Fibroblast of lung (primary cell): Measurements from ENCODE around the gene INO80E.

Experiments
- EZH2 ChIP-seq: IDR thresholded peaks from 2 replicates; pipeline ENCODE4 v1.5.1; 2012; ENCODE audit warnings: low read length, control low read depth, mild to moderate bottlenecking; ENCODE audit errors: missing control alignments
- TF ChIP-seq, protein P1 (sequence below), 2 donors: IDR thresholded peaks in 1 of 2; conservative IDR thresholded peaks in 1 of 2; 1 replicate in 1 of 2; 2 replicates in 1 of 2; pipeline ENCODE4 v1.5.1; 2011 to 2012; ENCODE audit warnings: low read length in 2 of 2, control low read depth in 1 of 2, inconsistent platforms in 1 of 2, low read depth in 1 of 2, mild to moderate bottlenecking in 1 of 2

DNA sequence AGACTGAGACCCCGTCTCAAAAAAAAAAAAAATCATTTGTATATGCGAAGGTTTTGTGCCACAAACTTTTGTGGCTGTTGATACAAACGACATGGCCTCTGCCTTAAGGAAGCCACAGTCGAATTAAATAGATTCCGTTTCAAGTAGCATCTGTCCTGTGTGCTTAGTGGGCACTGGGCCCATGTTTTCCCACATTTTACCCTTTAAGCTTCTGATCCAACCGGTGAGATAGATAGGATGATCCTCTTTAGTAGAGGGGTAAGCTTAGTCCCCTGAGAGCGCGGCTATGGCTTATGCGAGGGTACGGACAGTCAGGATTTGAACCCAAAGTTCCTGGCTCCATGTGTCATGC, 34.9 kb upstream of the INO80E start:
- TF ChIP-seq EZH2 = no peak
- TF ChIP-seq, protein P1, sequence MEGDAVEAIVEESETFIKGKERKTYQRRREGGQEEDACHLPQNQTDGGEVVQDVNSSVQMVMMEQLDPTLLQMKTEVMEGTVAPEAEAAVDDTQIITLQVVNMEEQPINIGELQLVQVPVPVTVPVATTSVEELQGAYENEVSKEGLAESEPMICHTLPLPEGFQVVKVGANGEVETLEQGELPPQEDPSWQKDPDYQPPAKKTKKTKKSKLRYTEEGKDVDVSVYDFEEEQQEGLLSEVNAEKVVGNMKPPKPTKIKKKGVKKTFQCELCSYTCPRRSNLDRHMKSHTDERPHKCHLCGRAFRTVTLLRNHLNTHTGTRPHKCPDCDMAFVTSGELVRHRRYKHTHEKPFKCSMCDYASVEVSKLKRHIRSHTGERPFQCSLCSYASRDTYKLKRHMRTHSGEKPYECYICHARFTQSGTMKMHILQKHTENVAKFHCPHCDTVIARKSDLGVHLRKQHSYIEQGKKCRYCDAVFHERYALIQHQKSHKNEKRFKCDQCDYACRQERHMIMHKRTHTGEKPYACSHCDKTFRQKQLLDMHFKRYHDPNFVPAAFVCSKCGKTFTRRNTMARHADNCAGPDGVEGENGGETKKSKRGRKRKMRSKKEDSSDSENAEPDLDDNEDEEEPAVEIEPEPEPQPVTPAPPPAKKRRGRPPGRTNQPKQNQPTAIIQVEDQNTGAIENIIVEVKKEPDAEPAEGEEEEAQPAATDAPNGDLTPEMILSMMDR (conservative IDR thresholded peaks at IDR 0.05 in 1 of 2, IDR thresholded peaks at IDR 0.05 in 1 of 2; ENCODE audit: low read depth in 1 of 2, low read length in 2 of 2) = no peak
